Esophagus (tissue), 2 donors: ENCODE measurements around the gene SKI. TPM values are rescaled to one million over a fixed set of nuclear protein-coding genes. Genes with fewer than 3 reads are reported as not detected.

ENCODE experiments used
- H3K27ac ChIP-seq, 2 donors: one replicate each; pipeline ENCODE4 v1.5.1; 2013; ENCODE audit warnings: low read depth in 2 of 2, mild to moderate bottlenecking in 2 of 2, inconsistent platforms in 1 of 2, low read length in 1 of 2, moderate library complexity in 1 of 2
- H3K27me3 ChIP-seq, 2 donors: one replicate each; pipeline ENCODE4 v1.6.1; 2013; ENCODE audit warnings: low read length in 2 of 2, control low read depth in 1 of 2, mild to moderate bottlenecking in 1 of 2; ENCODE audit not compliant: insufficient read depth in 2 of 2, control insufficient read depth in 1 of 2
- H3K36me3 ChIP-seq, 2 donors: one replicate each; pipeline ENCODE4 v1.6.1; 2013; ENCODE audit warnings: low read length in 1 of 2; ENCODE audit not compliant: control insufficient read depth in 2 of 2, insufficient read depth in 2 of 2
- H3K4me1 ChIP-seq, 2 donors: one replicate each; pipeline ENCODE4 v1.6.1; 2013; ENCODE audit warnings: low read length in 1 of 2; ENCODE audit not compliant: control insufficient read depth in 2 of 2, insufficient read depth in 2 of 2
- H3K4me3 ChIP-seq, 2 donors: one replicate each; pipeline ENCODE4 v1.5.1; 2013; ENCODE audit warnings: low read length in 2 of 2, mild to moderate bottlenecking in 2 of 2, low read depth in 1 of 2, moderate library complexity in 1 of 2
- H3K9me3 ChIP-seq, 2 donors: one replicate each; pipeline ENCODE4 v1.6.1; 2013; ENCODE audit warnings: mild to moderate bottlenecking in 2 of 2, low read depth in 1 of 2, low read length in 1 of 2, moderate library complexity in 1 of 2; ENCODE audit not compliant: control insufficient read depth in 2 of 2, insufficient read depth in 1 of 2
- WGBS, 2 donors: extraction: QIAGEN DNeasy Blood & Tissue Kit; methylation state at CpG; one replicate each; pipeline ENCODE4 v1.1.7; 2013; 5-methylcytosine and 5-hydroxymethylcytosine counted together
- polyA plus RNA-seq, 2 donors: library from polyadenylated mRNA; stranded (reverse); fragments of 200-250 nt; gene quantifications; one replicate each; pipeline ENCODE4 v1.2.3, GENCODE V29; 2013
- donor health status: healthy with polysubstance abuse.
- donor health status: Bipolar disorder and iron deficiency.

Gene SKI
- polyA plus RNA-seq, 2 donors: 11.5 to 12.8 TPM

GRCh38 chr1:2314273-2314802 is 86.2 kb downstream of the SKI start:
- no peaks in the 10 kb centered on the region for H3K9me3 ChIP-seq
- peaks cover 0 to 4% of the 10 kb centered on the region in 2 donors for H3K36me3 ChIP-seq
- H3K4me3 ChIP-seq: peak overlapping the region; percentile 22 to 43
- peak overlapping the region; percentile 78 to 81 for H3K27ac ChIP-seq
- peaks cover 0 to 15% of the 10 kb centered on the region in 2 donors for H3K4me1 ChIP-seq
- H3K27me3 ChIP-seq: no peaks in the 10 kb centered on the region
- 9 to 24% methylated on average over 23 to 54 of the region's 54 CpGs for WGBS, 2 donors

- Histone ChIP-seq H3K36me3 (peaks cover 0 to 3% of the 10 kb centered on the region in 2 donors), H3K9me3 (no peaks in the 10 kb centered on the region), H3K4me1 (peaks cover 0 to 14% of the 10 kb centered on the region in 2 donors), H3K27ac (peak overlapping the region; percentile 78 to 81), H3K4me3 (peak overlapping the region; percentile 43 to 47), H3K27me3 (no peaks in the 10 kb centered on the region)
- WGBS, 2 donors: 9 to 15% methylated on average over 48 to 90 of the region's 91 CpGs
Measured at GRCh38 chr1:2314803-2315673, 86.9 kb downstream of the SKI start.

GRCh38 chr1:2315674-2316450 is 87.7 kb downstream of the SKI start:
- Histone ChIP-seq H3K36me3 (no peaks in the 10 kb centered on the region), H3K4me1 (peaks cover 4 to 11% of the 10 kb centered on the region in 2 donors), H3K4me3 (no peak overlapping the region), H3K27me3 (no peaks in the 10 kb centered on the region), H3K27ac (peak overlapping the region; percentile 70 to 81), H3K9me3 (no peaks in the 10 kb centered on the region)
- 64% methylated on average over 20 to 21 of the region's 21 CpGs for WGBS, 2 donors

- peak overlapping the region in 1 of 2 donors; percentile 6 for H3K27ac ChIP-seq
- 70 to 78% methylated on average over 16 of the region's 16 CpGs for WGBS, 2 donors
- H3K27me3 ChIP-seq: no peaks in the 10 kb centered on the region
- peaks cover 5 to 17% of the 10 kb centered on the region in 2 donors for H3K4me1 ChIP-seq
- H3K36me3 ChIP-seq: no peaks in the 10 kb centered on the region
- H3K9me3 ChIP-seq: no peaks in the 10 kb centered on the region
- no peak overlapping the region for H3K4me3 ChIP-seq
Measured at GRCh38 chr1:2316451-2316961, 88.4 kb downstream of the SKI start.

GRCh38 chr1:2317230-2318065 is 89.3 kb downstream of the SKI start:
- H3K27ac ChIP-seq: peak overlapping the region in 1 of 2 donors; percentile 1
- no peak overlapping the region for H3K4me3 ChIP-seq
- WGBS, 2 donors: 89 to 91% methylated on average over 29 to 32 of the region's 32 CpGs
- no peaks in the 10 kb centered on the region for H3K27me3 ChIP-seq
- peaks cover 5 to 19% of the 10 kb centered on the region in 2 donors for H3K4me1 ChIP-seq
- no peaks in the 10 kb centered on the region for H3K36me3 ChIP-seq
- H3K9me3 ChIP-seq: no peaks in the 10 kb centered on the region

- 62 to 68% methylated on average over 36 to 41 of the region's 41 CpGs for WGBS, 2 donors
- Histone ChIP-seq H3K27ac (peak overlapping the region; percentile 25 to 28), H3K4me1 (peaks cover 5 to 15% of the 10 kb centered on the region in 2 donors)
Measured at GRCh38 chr1:2318314-2319278, 90.5 kb downstream of the SKI start.

GRCh38 chr1:2319291-2319690 is 91.2 kb downstream of the SKI start:
- Histone ChIP-seq H3K4me1 (peaks cover 5 to 13% of the 10 kb centered on the region in 2 donors), H3K36me3 (no peaks in the 10 kb centered on the region), H3K4me3 (no peak overlapping the region), H3K27me3 (no peaks in the 10 kb centered on the region), H3K9me3 (no peaks in the 10 kb centered on the region), H3K27ac (no peak overlapping the region)
- 77 to 83% methylated on average over 21 of the region's 21 CpGs for WGBS, 2 donors

More at GRCh38 chr1:2318314-2319278, 90.5 kb downstream of the SKI start:
- Histone ChIP-seq H3K4me3 (no peak overlapping the region), H3K27me3 (no peaks in the 10 kb centered on the region), H3K9me3 (no peaks in the 10 kb centered on the region), H3K36me3 (no peaks in the 10 kb centered on the region)

- WGBS, 2 donors: 77 to 78% methylated on average over 15 of the region's 15 CpGs
- Histone ChIP-seq H3K27me3 (no peaks in the 10 kb centered on the region), H3K4me1 (peaks cover 5 to 13% of the 10 kb centered on the region in 2 donors), H3K4me3 (no peak overlapping the region), H3K27ac (no peak overlapping the region), H3K9me3 (peaks cover 0 to 3% of the 10 kb centered on the region in 2 donors), H3K36me3 (no peaks in the 10 kb centered on the region)
Measured at GRCh38 chr1:2320006-2320405, 91.9 kb downstream of the SKI start.
